Astrocyte (in vitro differentiated cells and primary cell): ENCODE data around the gene ABLIM2.

ENCODE experiments used
- EZH2 ChIP-seq: IDR thresholded peaks from 2 replicates; pipeline ENCODE4 v1.6.1; 2012; ENCODE audit warnings: mild to moderate bottlenecking, low read length, inconsistent platforms; ENCODE audit not compliant: insufficient read depth
- TF ChIP-seq, protein P1 (sequence below): IDR thresholded peaks from 2 replicates; pipeline ENCODE4 v1.5.1; 2011; ENCODE audit warnings: low read depth, mild to moderate bottlenecking, inconsistent platforms, low read length, moderate library complexity; ENCODE audit not compliant: insufficient read depth

DNA sequence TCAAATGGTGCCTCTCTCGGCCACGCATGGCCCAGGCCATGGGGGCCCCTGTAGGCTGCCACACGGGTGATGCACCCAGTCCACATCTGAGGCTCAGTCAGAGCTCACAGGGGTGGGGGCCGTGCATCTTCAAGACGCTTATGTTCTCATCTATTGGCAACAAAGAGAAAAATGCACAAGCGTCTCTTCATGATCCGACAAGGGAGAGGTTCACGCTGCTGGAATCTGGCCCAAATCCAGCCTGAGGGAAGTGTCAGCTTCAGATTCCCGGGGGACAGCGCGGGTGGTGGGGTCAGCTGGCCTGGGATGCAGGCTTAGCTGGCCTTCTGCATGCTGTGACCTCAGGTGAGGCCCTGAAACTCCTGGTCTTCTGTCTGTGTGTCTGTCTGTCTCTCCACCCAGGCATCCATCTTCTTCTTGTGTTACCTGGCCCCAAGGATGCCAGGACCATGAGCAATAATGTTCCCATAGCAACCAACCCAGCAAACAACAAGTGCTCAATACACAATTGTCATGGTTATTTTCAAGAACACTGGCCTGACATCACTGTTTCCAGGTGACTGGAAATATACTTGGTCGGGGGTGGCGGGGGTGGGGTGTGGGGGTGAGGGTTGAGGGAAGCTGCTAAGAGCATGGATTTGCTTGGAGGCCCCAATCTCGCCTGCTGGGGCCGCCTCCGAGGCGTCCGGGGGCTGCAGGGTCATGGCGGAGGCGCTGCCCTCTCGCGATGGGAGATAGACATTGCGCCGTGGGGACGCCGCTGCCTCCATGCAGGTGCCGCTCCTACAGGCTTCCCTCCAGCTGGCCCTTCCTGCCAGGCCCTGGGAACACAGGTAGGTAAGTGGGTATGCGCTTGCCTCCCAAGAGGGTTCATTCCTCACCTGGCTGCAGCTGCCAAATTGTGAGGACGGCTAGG, 48.3 kb downstream of the ABLIM2 start:
- no peak for TF ChIP-seq EZH2
- TF ChIP-seq, protein P1, sequence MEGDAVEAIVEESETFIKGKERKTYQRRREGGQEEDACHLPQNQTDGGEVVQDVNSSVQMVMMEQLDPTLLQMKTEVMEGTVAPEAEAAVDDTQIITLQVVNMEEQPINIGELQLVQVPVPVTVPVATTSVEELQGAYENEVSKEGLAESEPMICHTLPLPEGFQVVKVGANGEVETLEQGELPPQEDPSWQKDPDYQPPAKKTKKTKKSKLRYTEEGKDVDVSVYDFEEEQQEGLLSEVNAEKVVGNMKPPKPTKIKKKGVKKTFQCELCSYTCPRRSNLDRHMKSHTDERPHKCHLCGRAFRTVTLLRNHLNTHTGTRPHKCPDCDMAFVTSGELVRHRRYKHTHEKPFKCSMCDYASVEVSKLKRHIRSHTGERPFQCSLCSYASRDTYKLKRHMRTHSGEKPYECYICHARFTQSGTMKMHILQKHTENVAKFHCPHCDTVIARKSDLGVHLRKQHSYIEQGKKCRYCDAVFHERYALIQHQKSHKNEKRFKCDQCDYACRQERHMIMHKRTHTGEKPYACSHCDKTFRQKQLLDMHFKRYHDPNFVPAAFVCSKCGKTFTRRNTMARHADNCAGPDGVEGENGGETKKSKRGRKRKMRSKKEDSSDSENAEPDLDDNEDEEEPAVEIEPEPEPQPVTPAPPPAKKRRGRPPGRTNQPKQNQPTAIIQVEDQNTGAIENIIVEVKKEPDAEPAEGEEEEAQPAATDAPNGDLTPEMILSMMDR, result no peak
